Stimulated activated CD8-positive, alpha-beta memory T cell treated with anti-CD3 and anti-CD28 coated beads, Interleukin-7, amount 100 ng/mL, for 4 hours (primary cell): ENCODE measurements around the gene PRRX1.

Experiments used
- DNase-seq, 2 donors: peaks; one replicate each; pipeline ENCODE4 v3.0.0-alpha.2; 2020; ENCODE audit warnings: low read depth in 2 of 2

Gene PRRX1

GRCh38 chr1:170664093-170664827, at the start of gene PRRX1:
TSS of gene PRRX1 (plus strand) at chr1:170664131. CDS start at chr1:170664219, 88 bp downstream.
- DNase-seq, result no peak

GRCh38 chr1:170617591-170618330, 46.2 kb upstream of the PRRX1 start:
- DNase-seq, result no peak

- no peak for DNase-seq
Observed at GRCh38 chr1:170618421-170618820, 45.5 kb upstream of the PRRX1 start.

GRCh38 chr1:170619241-170620028, 44.5 kb upstream of the PRRX1 start:
- DNase-seq, result no peak

- DNase-seq, result no peak
Observed at GRCh38 chr1:170620164-170620563, 43.8 kb upstream of the PRRX1 start.

- DNase-seq, result no peak
Observed at GRCh38 chr1:170623171-170623570, 40.8 kb upstream of the PRRX1 start.

- no peak for DNase-seq
Observed at GRCh38 chr1:170624146-170624545, 39.8 kb upstream of the PRRX1 start.

GRCh38 chr1:170630977-170631376, 33.0 kb upstream of the PRRX1 start:
- DNase-seq, result no peak

- DNase-seq, result no peak
Observed at GRCh38 chr1:170634293-170634692, 29.6 kb upstream of the PRRX1 start.

GRCh38 chr1:170634824-170635410, 29.0 kb upstream of the PRRX1 start:
- no peak for DNase-seq

GRCh38 chr1:170640581-170640980, 23.4 kb upstream of the PRRX1 start:
- no peak for DNase-seq

GRCh38 chr1:170657275-170657853, 6.6 kb upstream of the PRRX1 start:
- DNase-seq, result no peak

- no peak for DNase-seq
Observed at GRCh38 chr1:170659399-170660035, 4.4 kb upstream of the PRRX1 start.

- no peak for DNase-seq
Observed at GRCh38 chr1:170660281-170660713, 3.6 kb upstream of the PRRX1 start.

GRCh38 chr1:170660871-170661645, 2.9 kb upstream of the PRRX1 start:
- DNase-seq, result no peak

GRCh38 chr1:170661646-170662411, 2.1 kb upstream of the PRRX1 start:
- DNase-seq, result no peak

- DNase-seq, result no peak
Observed at GRCh38 chr1:170662561-170663403, 1.1 kb upstream of the PRRX1 start.

GRCh38 chr1:170663404-170664092, 383 bp upstream of the PRRX1 start:
- DNase-seq, result no peak
